NCI-H526 (cell line): ENCODE results near the gene CBX5.
"Not testable (repeated sequence)": the region's sequence is repeated elsewhere in the genome, so short reads cannot be mapped to it uniquely, and the experiment has no call there.

Source experiments
- DNase-seq, 2 experiments: peaks; one replicate each; lab custom pipeline; 2025; lab: John Stamatoyannopoulos, UW

Gene CBX5

GRCh38 chr12:54279632-54280467, at the start of gene CBX5:
Gene CBX5 (minus strand): TSS chr12:54280122. CDS start chr12:54257650, 22,472 bp downstream.
- DNase-seq: peak; percentile 99

GRCh38 chr12:54328595-54329337, 48.8 kb upstream of the CBX5 start:
- no peak for DNase-seq

- not testable (repeated sequence) for DNase-seq
Observed at GRCh38 chr12:54325442-54326109, 45.7 kb upstream of the CBX5 start.

GRCh38 chr12:54324617-54325441, 44.9 kb upstream of the CBX5 start, which contains the start of gene COPZ1:
Gene COPZ1 (plus strand): TSS chr12:54325131. CDS start chr12:54325164, 33 bp downstream.
- DNase-seq: peak; percentile 99 to 100

- DNase-seq: no peak
Observed at GRCh38 chr12:54321363-54321762, 41.4 kb upstream of the CBX5 start.

GRCh38 chr12:54312309-54312708, 32.4 kb upstream of the CBX5 start:
- not testable (repeated sequence) for DNase-seq

- DNase-seq: no peak
Observed at GRCh38 chr12:54311051-54311450, 31.1 kb upstream of the CBX5 start.

- DNase-seq: peak in 1 of 2 experiments; percentile 25
Observed at GRCh38 chr12:54306925-54307741, 27.2 kb upstream of the CBX5 start.

GRCh38 chr12:54304187-54304810, 24.4 kb upstream of the CBX5 start:
- peak in 1 of 2 experiments; percentile 42 for DNase-seq

- no peak for DNase-seq
Observed at GRCh38 chr12:54303640-54304039, 23.7 kb upstream of the CBX5 start.

- no peak for DNase-seq
Observed at GRCh38 chr12:54301428-54302048, 21.6 kb upstream of the CBX5 start.

GRCh38 chr12:54300732-54301427, 21.0 kb upstream of the CBX5 start, which contains the start of gene NFE2:
Gene NFE2 (minus strand): TSS chr12:54301015. CDS start chr12:54295248, 5,767 bp downstream.
- DNase-seq: peak; percentile 42 to 82

- DNase-seq: no peak
Observed at GRCh38 chr12:54300225-54300731, 20.4 kb upstream of the CBX5 start.

GRCh38 chr12:54299515-54300224, 19.7 kb upstream of the CBX5 start:
- DNase-seq: no peak

GRCh38 chr12:54298904-54299303, 19.0 kb upstream of the CBX5 start:
- no peak for DNase-seq

GRCh38 chr12:54296393-54297099, 16.6 kb upstream of the CBX5 start:
- DNase-seq: no peak

GRCh38 chr12:54294953-54295566, 15.1 kb upstream of the CBX5 start:
- DNase-seq: no peak
